ENCODE data around the gene MUC5AC.

- TF ChIP-seq CTCF (IDR thresholded peaks at IDR 0.05) (no peak), POLR2A (IDR thresholded peaks at IDR 0.05) (no peak), POLR2AphosphoS5 (IDR thresholded peaks at IDR 0.05; ENCODE audit: insufficient read depth in 1 of 2, low read depth in 1 of 2) (no peak)
These were observed 77.7 kb downstream of the MUC5AC start for GRCh38 chr11:1235306-1235900.
